ENCODE measurements around the gene MYH6.
A peak's percentile ranks its signal among the peaks of the same experiment; 100 is the strongest.
"Not testable (repeated sequence)": the region's sequence is repeated elsewhere in the genome, so short reads cannot be mapped to it uniquely, and the experiment has no call there.

The MYH6 gene

DNA sequence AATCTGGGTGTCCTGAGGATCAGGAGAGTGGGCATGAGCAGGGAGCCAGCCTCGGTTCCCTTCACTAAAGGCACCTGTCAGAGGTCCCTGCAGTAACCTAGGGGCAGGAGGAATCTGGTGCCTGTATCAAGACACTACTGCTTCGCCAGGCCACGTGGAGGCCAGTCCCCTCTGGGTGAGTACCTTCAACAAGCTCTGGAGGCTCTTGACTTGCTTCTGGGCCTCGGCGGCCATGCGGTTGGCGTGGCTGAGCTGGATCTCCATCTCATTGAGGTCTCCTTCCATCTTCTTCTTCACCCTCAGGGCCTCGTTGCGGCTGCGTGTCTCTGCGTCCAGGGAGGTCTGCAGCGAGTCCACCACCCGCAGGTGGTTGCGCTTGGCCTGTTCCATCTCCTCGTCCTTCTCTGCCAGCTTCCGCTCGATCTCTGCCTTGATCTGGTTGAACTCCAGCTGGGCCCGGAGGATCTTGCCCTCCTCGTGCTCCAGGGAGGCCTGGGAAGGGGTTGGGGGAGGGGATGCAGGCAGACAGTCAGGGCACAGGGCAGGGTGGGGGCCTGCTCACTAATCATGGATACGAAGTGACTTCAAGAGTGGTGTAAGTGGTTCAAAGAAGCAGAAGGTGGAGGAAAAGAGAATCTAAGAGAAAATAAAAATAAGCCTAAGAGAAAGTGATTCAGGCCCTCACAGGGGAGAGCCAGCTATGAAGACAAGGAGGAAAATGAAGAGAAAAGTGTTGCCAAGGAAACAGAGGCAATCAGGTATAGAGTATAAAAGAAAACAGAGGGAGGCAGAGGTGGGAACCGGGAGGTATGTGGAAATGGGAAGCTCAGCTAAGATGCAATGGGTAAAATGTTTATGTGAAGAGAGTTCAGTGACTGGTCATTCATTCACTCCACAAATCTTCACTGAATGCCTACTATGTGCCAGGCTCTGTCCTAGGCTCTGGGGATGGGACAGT lies 8.0 kb upstream of the MYH6 start:
- DNase-seq, result peak in 1 of 51 donors; percentile 30

DNA sequence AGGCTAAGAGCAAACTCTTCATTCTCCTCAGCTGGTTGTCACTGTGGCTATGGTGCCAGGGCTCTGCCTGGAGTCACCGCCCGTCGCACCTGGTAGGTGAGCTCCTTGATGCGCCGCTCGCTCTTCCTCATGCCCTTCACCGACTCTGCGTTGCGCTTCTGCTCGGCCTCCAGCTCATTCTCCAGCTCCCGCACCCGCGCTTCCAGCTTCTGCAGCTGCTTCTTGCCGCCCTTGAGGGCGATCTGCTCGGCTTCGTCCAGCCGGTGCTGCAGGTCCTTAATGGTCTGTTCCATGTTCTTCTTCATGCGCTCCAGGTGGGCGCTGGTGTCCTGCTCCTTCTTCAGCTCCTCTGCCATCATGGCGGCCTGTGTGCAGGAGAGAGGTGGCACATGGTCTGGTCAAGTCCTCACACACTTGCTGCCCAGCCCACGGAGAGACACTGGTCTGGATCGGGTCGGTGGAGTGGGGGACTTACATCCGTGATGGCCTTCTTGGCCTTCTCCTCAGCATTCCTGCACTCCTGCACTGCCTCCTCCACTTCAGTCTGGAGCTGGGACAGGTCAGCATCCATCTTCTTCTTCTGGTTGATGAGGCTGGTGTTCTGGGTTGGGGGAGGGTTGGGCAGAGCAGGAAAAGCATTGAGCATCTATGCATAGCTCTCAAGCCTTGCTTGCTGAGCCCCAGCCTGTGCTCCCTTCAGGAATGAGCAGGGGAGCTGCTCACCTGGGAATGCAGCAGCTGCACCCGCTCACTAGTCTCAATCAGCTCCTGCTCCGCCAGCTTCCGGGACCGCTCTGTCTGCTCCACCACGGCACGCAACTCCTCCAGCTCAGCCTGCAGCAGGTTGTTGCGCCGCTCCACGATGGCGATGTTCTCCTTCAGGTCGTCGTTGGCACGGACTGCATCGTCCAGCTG lies 7.1 kb upstream of the MYH6 start:
- no peak for DNase-seq

- DNase-seq, result no peak
These were observed 6.2 kb upstream of the MYH6 start for GRCh38 chr14:23414254-23414653.

- no peak for DNase-seq
These were observed 5.6 kb upstream of the MYH6 start for GRCh38 chr14:23413681-23414080.

- DNase-seq, result no peak
These were observed 3.8 kb upstream of the MYH6 start for GRCh38 chr14:23411563-23412525.

DNA sequence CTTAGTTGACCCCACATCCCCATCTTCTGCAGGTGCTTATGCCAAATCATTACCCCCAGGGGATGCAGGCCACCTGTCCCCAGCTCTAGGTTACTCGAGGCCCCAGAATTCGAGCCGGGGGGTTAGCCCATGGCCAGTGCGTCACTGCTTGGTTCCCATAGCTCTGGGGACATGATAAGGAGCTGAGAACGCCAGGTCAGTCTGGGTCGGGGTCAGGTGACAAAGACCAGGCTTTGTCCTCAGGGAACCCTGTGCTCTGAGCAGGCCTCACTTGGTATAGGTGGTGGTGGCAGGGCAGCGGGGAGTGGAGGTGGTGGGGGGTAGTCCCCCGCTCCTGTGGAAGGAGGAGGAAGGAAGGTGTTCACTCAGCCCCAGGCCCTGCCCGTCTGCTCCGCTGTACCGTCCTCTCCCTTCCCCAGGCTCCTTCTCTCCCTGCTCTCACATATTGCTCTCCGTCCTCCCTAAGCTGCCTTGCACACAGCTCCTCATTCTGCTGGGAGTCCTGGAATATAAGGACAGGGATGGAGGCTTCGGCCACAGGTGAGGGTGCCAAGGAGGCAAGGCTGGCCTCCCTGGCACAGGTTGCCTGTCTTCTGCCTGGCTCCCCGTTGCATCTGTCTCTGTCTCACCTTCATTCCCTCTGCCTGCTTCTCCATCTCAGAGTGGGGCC lies 2.0 kb upstream of the MYH6 start:
- DNase-seq, result no peak

DNA sequence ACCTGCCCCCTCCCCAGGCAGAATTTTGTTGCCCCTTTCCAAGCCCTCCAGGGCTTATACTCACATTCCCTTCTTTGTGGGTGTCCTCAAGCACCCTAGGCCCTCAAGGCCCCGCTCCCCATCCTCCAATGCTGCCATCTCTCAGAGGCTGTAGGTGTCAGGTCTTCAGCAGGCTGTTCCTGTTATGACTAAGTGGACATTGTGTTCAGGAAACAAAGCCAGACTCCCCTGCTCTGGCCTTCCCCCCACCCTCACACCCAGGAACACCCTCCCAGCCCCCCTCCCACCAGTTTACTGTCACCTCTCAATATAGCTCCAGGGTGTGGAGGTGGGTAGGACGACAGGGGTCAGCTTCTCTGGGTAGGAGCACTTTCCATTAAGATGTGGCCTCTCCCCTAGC lies 1.4 kb upstream of the MYH6 start:
- DNase-seq, result no peak

- no peak for DNase-seq
These were observed 196 bp upstream of the MYH6 start for GRCh38 chr14:23408307-23408630.

- DNase-seq, result no peak
These were observed 1.2 kb downstream of the MYH6 start for GRCh38 chr14:23406725-23407355.

DNA sequence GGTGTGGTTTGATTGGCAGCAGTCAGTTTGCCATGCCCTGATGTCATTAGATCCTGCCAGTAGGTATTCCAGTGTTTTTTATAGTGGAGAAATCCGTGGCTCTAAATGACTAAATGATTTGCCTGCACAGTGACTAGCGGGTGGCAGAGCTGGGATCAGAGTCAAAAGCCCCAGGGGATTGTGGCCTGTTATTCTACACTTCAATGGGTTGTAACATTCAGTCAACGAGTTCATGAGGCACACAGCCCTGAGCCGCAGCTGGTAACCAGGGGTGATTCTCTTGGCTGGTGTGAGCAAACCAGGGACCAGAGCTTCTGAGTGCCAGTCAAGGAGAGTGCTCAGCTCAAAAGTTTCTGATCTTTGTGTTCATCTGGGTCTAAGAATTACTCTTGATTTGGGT lies 1.8 kb downstream of the MYH6 start:
- peak in 18 of 51 donors; percentile 3 to 43 (median 19) for DNase-seq

GRCh38 chr14:23405516-23406025 lies 2.5 kb downstream of the MYH6 start:
- no peak for DNase-seq

GRCh38 chr14:23405096-23405495 lies 3.0 kb downstream of the MYH6 start:
- no peak for DNase-seq

GRCh38 chr14:23404331-23404900 lies 3.7 kb downstream of the MYH6 start:
- no peak for DNase-seq

- DNase-seq, result no peak
These were observed 4.2 kb downstream of the MYH6 start for GRCh38 chr14:23403908-23404307.

- DNase-seq, result no peak
These were observed 5.0 kb downstream of the MYH6 start for GRCh38 chr14:23403139-23403438.

- DNase-seq, result no peak
These were observed 5.6 kb downstream of the MYH6 start for GRCh38 chr14:23402296-23403138.

DNA sequence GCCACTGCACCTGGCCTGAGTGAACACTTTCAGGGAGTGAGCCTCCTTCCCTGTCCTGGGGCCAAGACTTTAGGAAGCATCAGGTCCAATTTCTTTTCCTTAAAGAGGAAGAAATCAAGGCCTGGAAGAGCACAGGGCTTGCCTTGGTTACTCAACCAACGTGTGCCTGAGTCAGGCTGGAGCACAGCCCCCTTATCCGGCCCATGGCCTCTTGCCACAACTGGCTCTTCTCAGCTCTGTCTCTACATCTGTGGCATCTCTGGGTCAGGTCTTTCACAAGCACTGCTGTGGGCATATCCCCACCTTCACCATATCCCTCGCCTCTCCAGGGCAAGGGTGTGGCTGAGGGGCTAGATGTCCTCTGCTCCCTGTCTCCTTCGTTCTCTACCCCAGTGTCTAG lies 6.8 kb downstream of the MYH6 start:
- DNase-seq, result no peak

- not testable (repeated sequence) for DNase-seq
These were observed 7.5 kb downstream of the MYH6 start for GRCh38 chr14:23400496-23401149.

Data from hypothalamus (tissue), 51 donors.